CD4-positive, alpha-beta T cell treated with Interleukin-15 for 4 hours (primary cell): Measurements from ENCODE around the gene LAMTOR3.

Experiments
- DNase-seq: peaks from one replicate; pipeline ENCODE4 v3.0.0-alpha.2; 2020; ENCODE audit warnings: low spot score

The LAMTOR3 gene

DNA sequence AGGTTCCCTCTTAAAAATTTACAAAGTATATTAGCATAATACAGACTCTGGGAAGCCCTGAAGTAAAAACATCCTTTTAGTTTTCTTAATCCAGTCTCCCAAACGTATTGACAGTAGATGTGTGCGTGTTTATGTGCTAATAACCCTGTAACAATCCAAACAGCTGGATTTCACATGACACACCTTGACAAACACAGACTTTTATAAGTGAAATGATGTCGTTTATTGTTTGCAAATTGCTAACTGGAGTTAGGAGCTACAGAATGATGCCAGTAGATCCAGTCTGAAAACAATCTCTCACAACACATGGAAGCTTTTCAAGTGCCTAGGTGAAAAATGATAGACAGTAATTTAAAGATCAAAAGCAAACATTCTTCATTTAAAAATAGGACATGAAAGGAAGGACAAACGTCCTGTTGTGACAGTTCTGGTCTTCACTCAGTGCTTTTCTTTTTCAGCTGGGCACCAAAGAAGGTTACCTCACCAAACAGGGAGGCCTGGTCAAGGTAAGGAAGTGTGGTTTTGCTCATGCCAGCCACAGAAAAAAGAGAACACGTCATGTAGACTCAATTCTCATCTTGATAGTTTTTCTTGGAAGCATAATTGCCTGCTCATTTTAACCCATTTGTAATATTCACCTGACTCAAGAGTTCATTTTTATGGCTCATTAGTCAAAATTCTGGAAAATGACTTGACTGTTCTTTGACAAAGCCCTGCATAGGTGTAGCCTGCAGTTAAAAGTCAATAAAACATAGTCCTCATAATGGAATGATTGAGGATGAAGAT lies 32.9 kb downstream of the LAMTOR3 start:
- DNase-seq: no peak

DNA sequence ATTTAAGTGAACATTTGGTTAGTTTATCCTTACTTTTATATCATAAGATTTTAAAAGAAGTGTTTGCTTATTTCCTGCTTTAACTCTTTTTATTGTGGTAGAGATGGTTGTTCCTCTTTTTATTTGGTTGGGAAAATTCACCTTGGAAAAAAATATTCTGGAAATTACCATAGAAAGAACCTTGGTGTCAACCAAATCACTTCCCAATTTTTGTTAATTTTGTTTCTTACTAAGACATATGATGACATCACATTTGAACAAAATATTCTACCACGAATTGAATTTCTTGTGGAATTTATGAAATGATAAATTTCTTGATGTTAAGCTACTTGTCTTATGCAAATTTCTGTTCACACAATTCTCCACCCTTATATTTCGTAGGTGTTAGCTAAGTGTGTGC lies 33.7 kb downstream of the LAMTOR3 start:
- no peak for DNase-seq

GRCh38 chr4:99859618-99860017 lies 34.6 kb downstream of the LAMTOR3 start:
- DNase-seq: no peak

DNA sequence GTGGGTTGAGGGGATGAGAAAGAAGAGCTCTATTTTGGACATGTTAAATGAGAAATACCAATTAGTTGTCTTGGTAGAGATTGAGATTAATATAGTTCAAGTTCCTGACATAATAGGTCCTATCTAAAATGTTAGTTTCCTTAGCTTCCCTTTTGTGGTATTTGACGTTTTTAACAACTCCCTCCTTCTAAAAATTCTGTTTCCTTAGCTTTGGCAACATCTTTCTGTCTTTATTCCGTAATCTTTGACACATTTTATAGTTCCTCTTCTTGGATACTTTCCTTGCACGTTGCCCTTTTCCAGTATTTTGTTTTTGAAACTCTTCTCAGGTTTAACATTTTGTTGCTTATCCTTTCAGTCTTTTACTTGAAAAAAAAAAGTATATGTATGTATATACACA lies 36.9 kb downstream of the LAMTOR3 start:
- DNase-seq: no peak

DNA sequence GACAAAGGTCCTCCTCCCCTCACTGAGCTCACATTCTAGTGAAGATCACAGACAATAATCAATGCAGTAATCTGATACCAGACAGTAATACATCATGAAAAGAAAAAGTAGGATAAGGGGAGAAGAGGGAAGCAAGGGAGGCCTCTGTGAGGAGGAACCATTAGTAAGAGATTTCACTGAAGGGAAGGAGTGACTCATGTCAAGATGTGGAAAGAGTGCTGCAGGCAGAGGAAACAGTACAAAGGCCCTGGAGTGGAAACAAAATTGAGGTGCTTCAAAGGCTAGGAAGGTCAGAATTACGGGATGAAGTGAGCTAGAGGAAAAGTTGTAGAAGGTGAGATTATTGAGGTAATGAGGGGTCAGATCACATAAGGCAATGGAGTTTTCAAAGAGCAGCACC lies 38.1 kb downstream of the LAMTOR3 start:
- peak; percentile 28 for DNase-seq

DNA sequence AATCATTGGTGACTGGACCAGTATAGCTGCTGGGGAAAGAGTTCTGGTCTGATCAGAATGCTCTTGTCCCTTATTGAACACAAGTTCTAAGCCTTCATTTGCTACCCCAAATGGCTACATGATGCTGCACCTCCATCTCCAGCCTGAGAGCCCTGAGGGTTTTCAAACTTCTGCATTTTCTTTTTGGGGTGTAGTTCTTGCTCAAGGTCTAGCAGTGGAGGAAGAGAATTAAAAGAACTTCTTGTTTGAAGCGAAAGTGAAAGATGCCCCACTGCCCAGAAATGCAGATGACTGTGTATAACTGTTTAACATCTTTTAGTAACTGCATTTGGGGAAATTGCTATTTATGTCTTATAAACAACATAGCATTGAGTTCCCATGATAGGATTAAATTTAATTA lies 38.5 kb downstream of the LAMTOR3 start:
- DNase-seq: peak; percentile 28

DNA sequence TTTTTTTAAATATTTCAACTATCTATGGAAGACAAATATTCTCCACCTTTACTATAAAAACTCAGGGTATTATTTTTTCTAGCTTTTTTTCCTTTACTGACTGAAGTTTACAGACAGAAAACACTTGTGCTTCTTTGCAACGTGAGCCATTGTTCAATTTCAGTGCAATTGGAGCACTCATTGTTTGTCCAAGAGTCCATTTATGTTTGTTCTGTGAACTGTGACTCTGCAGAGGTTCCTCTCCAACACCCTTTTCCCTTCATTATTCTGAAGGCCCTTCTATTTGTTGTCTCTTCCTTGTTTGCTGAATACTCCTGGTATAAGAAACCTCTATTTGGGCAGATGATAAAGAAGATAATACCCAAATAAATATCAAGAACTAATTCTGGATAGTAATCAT lies 40.2 kb downstream of the LAMTOR3 start:
- no peak for DNase-seq

DNA sequence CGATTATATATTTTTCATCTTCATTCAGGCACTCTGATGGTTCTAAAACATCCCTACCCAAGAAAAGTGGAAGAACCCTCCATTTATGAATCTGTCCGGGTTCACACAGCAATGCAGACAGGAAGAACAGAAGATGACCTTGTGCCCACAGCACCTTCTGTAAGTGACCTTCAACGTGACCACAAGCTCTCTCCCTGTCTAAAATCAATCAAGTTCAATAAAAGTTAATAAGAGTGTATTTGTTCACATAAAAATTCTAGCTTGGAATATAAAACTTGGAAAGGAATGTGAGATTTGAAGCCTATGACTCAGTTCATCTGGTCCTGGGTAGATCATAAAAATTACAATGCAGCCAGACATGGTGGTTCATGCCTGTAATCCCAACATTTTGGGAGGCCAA lies 41.0 kb downstream of the LAMTOR3 start:
- no peak for DNase-seq

GRCh38 chr4:99852199-99852749 lies 42.0 kb downstream of the LAMTOR3 start:
- DNase-seq: no peak

DNA sequence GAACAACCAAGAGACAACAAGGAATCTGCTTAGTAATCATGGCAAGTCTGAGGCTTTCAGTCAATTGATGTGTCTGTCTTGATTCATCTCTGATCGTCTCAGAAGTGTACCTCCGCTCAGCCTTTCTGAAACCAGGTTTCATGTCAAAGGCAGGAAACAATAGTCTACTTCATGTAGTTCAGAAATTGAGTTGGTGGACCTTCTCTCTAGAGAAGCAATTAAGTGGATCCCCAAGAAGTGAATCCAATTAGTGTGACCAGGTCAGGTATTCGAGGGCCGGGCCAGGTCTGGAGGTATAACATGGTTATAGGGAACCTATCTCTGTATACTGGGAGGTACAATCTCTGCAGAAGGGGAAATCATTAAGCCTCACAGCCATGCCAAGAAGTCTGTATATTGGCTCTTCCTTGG lies 45.6 kb downstream of the LAMTOR3 start:
- no peak for DNase-seq

- DNase-seq: peak; percentile 22
Measured at GRCh38 chr4:99847362-99847976, 46.8 kb downstream of the LAMTOR3 start.

GRCh38 chr4:99846891-99847290 lies 47.3 kb downstream of the LAMTOR3 start:
- no peak for DNase-seq

DNA sequence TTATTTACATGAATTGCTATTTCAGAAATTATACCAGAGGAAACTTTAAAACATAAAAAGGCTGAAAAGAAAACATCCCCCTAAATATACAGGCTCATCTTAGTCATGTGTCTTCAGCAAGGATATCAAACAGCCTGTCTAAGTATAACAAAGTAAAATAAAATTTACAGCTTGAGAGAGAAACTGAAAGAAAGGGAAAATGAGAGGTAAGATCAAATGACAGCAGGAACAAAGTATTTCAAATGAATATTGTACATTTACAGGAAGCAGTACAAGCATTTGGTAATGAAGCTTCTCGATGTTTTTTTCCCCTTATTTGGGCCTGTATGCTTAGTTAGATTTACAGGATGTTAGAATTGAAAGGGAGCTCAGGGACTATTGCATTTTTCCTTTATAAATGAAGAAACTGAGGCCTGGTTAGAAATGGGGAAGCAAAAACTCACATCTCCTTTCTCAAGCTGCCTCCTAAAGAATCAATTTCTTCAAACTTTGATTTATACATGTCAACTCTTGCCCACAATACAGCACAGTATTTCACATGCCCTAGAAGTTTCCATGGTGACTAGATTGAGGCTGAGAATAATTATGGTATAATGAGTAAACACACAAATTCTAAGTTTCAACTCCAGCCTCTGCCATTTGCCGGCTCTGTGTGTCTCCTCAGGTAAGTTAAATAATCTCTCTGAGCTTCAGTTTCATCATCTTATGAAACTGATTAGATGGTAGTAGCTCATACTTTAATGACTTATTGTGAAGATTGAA lies 48.3 kb downstream of the LAMTOR3 start:
- DNase-seq: no peak

- no peak for DNase-seq
Measured at GRCh38 chr4:99845179-99845578, 49.0 kb downstream of the LAMTOR3 start.

DNA sequence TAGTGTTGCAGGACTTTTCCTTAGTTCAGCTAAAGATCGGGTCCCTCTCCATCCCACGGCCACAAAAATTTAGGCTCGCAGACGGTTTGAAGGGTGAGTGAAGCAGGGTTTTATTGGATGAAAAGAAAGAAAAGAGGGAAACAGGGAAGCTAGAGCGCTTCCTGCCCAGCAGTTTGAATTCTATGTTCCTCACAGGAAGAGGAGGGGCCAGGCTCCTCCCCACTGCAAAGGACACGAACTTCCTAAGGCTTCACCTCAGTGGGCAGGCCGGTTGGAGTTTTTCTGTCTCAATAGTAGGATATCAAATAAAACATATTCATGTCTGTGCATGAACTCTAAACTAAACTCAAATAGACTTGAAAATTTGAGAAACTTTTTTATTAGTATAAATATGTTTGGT lies 50.2 kb downstream of the LAMTOR3 start:
- no peak for DNase-seq

DNA sequence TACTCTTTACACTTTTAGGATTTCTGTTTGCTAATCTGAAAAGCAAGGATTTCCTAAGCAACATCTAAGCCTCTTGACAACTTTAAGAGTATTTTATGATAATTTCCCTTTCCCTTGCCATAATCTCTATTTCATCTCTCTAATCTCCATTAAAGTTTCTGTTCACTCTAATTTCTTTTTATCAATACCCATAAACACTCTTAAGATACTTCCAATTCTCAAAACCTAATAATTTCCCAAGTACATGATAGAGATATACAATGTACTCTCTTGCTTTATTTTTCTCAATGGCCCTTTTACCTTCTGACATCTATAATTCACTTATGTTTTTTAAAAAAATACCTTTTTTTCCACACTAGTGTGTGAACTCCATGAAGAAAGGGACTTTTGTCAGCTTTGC lies 50.8 kb downstream of the LAMTOR3 start:
- no peak for DNase-seq

DNA sequence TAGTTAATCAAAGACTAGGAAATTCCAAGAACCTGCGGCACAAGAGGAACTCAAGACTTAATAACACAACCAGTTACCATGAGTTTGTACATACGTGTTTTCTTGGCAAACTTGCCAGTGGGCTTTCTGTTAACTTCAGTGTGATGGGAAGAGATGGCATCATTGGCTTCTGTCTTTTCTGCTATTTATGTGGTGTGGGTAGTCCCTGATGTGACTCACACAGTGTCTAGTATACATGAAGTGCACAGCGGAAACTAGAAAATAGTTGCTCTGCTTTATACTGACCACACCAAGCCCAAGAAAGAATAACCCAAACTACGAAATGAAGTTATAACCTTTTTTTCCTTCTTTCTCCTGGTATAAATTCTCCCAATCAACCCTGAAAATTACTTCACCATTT lies 53.1 kb downstream of the LAMTOR3 start:
- DNase-seq: no peak

GRCh38 chr4:99838927-99839326 lies 55.3 kb downstream of the LAMTOR3 start:
- DNase-seq: no peak

DNA sequence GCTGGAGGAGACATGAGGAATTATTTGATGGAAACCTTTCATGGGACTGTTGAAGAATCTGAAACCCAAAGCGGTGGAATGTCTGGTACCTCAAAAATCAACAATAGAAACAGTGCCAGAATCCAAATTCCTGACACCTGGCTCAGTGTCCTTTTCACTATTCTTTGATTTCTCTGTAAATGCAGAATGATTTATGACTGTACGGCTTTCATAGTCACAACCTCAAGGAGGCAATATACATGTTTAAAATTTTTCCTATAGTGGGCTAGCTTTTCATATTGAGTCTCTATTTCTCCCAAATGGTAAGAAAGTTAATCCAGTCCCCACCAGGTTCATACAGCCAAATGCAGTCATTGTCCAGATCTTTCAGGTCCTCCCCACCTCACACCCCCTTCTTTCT lies 58.3 kb downstream of the LAMTOR3 start:
- DNase-seq: no peak

DNA sequence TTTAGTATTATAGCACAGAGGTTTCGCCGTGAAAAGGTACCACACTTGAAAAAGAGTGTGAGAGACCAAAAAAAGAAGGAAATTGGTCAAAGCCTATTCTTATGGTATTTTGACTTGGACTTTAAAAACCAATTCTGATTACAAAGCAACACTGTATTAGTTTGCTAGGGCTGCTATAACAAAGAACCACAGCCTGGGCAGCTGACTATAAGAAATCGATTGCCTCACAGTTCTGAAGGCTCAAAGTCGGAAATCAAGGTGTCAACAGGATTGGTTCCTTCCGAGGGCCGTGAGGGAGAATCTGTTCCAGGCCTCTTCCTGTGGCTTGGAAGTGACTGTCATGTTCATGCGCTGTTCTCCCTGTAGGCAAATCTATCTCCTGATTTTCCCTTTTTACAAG lies 59.7 kb downstream of the LAMTOR3 start:
- no peak for DNase-seq

GRCh38 chr4:99833756-99834155 lies 60.5 kb downstream of the LAMTOR3 start:
- no peak for DNase-seq

GRCh38 chr4:99832758-99833157 lies 61.5 kb downstream of the LAMTOR3 start:
- no peak for DNase-seq

GRCh38 chr4:99832321-99832720 lies 61.9 kb downstream of the LAMTOR3 start:
- DNase-seq: no peak
